ENCODE results near the gene HTT. TPM values are rescaled to one million over a fixed set of nuclear protein-coding genes. Genes with fewer than 3 reads are reported as not detected.

Gene HTT
- polyA plus RNA-seq, 1 donor (not counting 4 experiments of a cell fraction or from before 2014, with no cell fraction given): 16.2 TPM

DNA sequence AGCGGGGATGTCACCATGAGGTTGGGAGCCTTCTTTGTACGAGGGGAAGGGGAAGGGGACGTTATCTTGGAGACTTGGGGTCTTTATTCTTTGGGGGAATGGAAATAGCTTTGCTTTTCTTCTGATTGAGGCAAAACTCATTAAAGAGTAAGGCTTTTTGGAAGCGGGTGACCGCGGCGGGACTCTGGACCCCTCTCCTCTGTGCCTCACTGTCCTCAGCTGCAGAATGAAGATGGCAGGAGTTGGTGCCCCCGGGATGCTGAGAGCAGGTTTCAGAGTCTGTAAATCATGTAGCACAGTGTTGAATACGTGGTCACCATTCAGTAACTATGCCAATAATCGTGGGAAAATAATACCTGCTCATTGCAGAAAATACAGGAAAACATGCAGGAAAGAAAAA lies 32.3 kb upstream of the HTT start:
- H3K9me3 ChIP-seq (ENCODE audit: control insufficient read depth, low read depth, low read length): no peaks in the 10 kb centered on the region
- H3K79me2 ChIP-seq (ENCODE audit: control insufficient read depth, insufficient read depth, low read length): no peaks in the 10 kb centered on the region
- TF ChIP-seq EZH2 (IDR thresholded peaks at IDR 0.05; ENCODE audit: low read length): no peak
- TF ChIP-seq, protein P1, sequence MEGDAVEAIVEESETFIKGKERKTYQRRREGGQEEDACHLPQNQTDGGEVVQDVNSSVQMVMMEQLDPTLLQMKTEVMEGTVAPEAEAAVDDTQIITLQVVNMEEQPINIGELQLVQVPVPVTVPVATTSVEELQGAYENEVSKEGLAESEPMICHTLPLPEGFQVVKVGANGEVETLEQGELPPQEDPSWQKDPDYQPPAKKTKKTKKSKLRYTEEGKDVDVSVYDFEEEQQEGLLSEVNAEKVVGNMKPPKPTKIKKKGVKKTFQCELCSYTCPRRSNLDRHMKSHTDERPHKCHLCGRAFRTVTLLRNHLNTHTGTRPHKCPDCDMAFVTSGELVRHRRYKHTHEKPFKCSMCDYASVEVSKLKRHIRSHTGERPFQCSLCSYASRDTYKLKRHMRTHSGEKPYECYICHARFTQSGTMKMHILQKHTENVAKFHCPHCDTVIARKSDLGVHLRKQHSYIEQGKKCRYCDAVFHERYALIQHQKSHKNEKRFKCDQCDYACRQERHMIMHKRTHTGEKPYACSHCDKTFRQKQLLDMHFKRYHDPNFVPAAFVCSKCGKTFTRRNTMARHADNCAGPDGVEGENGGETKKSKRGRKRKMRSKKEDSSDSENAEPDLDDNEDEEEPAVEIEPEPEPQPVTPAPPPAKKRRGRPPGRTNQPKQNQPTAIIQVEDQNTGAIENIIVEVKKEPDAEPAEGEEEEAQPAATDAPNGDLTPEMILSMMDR (optimal IDR thresholded peaks at IDR 0.05 in 1 of 3, IDR thresholded peaks at IDR 0.05 in 1 of 3, conservative IDR thresholded peaks at IDR 0.05 in 1 of 3; ENCODE audit: extremely low read depth in 1 of 3, insufficient read depth in 2 of 3, low read length in 3 of 3): no peak
- no peak overlapping the region for H3K27ac ChIP-seq (ENCODE audit: control insufficient read depth, insufficient read depth, low read length)
- peaks cover 27% of the 10 kb centered on the region for H3K4me1 ChIP-seq (ENCODE audit: control insufficient read depth, extremely low read depth, insufficient read depth, low read length)
- H3K36me3 ChIP-seq (ENCODE audit: control insufficient read depth in 2 of 2, extremely low read depth in 1 of 2, insufficient read depth in 2 of 2, low read length in 2 of 2): no peaks in the 10 kb centered on the region
- FAIRE-seq (no peak), DNase-seq (ENCODE audit: low read depth, low spot score) (no peak)
- H3K4me2 ChIP-seq (ENCODE audit: control insufficient read depth, extremely low read depth, insufficient read depth, low read depth, low read length): peak overlapping the region; percentile 80
- H4K20me1 ChIP-seq (ENCODE audit: control insufficient read depth, extremely low read depth, insufficient read depth, low read length): no peaks in the 10 kb centered on the region
- H3K4me3 ChIP-seq (ENCODE audit: control insufficient read depth in 2 of 3, extremely low read depth in 1 of 3, insufficient read depth in 2 of 3, low read depth in 1 of 3, low read length in 3 of 3): peak overlapping the region in 1 of 3 experiments; percentile 65
- H2AFZ ChIP-seq (ENCODE audit: control insufficient read depth, low read length): peak overlapping the region; percentile 85
- no peaks in the 10 kb centered on the region for H3K9me1 ChIP-seq (ENCODE audit: control insufficient read depth, extremely low read depth, insufficient read depth, low read length)
- H3K27me3 ChIP-seq (ENCODE audit: control insufficient read depth, extremely low read depth, insufficient read depth, low read length): peaks cover 10% of the 10 kb centered on the region
- peak overlapping the region; percentile 71 for H3K9ac ChIP-seq (ENCODE audit: control insufficient read depth, extremely low read depth, insufficient read depth, low read length)
- dilution Hi-C loops (cut with MboI; ENCODE audit: extremely low pct_ligation_motif_present, low sequenced_read_pairs): no loop called here

DNA sequence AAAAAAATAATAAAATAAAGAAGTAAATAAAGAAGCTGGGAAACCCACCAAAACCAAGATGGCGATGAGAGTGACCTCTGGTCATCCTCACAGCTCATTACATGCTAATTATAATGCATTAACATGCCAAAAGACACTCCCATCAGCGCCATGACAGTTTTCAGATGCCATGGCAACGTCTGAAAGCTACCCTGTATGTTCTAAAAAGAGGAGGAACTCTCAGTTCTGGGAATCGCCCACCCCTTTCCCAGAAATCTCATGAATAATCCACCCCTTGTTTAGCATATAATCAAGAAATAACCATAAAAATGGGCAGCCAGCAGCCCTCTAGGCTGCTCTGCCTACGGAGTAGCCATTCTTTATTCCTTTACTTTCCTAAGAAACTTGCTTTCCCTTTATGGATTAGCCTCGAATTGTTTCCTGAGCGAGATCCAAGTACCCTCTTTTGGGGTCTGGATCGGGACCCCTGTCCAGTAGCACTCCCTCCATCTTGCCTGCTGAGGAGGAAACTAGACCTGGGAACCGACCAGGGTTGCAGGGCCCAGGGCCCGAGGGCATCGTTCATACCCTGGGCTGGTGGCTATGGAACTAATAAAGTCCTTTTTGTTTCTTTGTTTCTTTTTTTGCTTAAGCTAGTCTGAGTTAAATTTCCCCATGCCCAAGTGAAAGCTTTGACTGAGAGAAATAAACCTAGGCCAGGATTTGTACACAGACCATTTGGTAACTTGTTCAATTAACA lies 31.0 kb upstream of the HTT start:
- H3K9me1 ChIP-seq (ENCODE audit: control insufficient read depth, extremely low read depth, insufficient read depth, low read length): no peaks in the 10 kb centered on the region
- H3K4me3 ChIP-seq (ENCODE audit: control insufficient read depth in 2 of 3, extremely low read depth in 1 of 3, insufficient read depth in 2 of 3, low read depth in 1 of 3, low read length in 3 of 3): no peak overlapping the region
- H3K27me3 ChIP-seq (ENCODE audit: control insufficient read depth, extremely low read depth, insufficient read depth, low read length): peaks cover 7% of the 10 kb centered on the region
- dilution Hi-C loops (cut with MboI; ENCODE audit: extremely low pct_ligation_motif_present, low sequenced_read_pairs): no loop called here
- peaks cover 17% of the 10 kb centered on the region for H3K4me1 ChIP-seq (ENCODE audit: control insufficient read depth, extremely low read depth, insufficient read depth, low read length)
- no peaks in the 10 kb centered on the region for H3K36me3 ChIP-seq (ENCODE audit: control insufficient read depth in 2 of 2, extremely low read depth in 1 of 2, insufficient read depth in 2 of 2, low read length in 2 of 2)
- H2AFZ ChIP-seq (ENCODE audit: control insufficient read depth, low read length): no peak overlapping the region
- no peak overlapping the region for H3K4me2 ChIP-seq (ENCODE audit: control insufficient read depth, extremely low read depth, insufficient read depth, low read depth, low read length)
- DNase-seq (ENCODE audit: low read depth, low spot score) (no peak), FAIRE-seq (no peak)
- no peaks in the 10 kb centered on the region for H3K79me2 ChIP-seq (ENCODE audit: control insufficient read depth, insufficient read depth, low read length)
- no peak overlapping the region for H3K27ac ChIP-seq (ENCODE audit: control insufficient read depth, insufficient read depth, low read length)
- TF ChIP-seq, protein P1 (optimal IDR thresholded peaks at IDR 0.05 in 1 of 3, IDR thresholded peaks at IDR 0.05 in 1 of 3, conservative IDR thresholded peaks at IDR 0.05 in 1 of 3; ENCODE audit: extremely low read depth in 1 of 3, insufficient read depth in 2 of 3, low read length in 3 of 3): no peak
- no peak for TF ChIP-seq EZH2 (IDR thresholded peaks at IDR 0.05; ENCODE audit: low read length)
- no peaks in the 10 kb centered on the region for H3K9me3 ChIP-seq (ENCODE audit: control insufficient read depth, low read depth, low read length)
- no peak overlapping the region for H3K9ac ChIP-seq (ENCODE audit: control insufficient read depth, extremely low read depth, insufficient read depth, low read length)
- no peaks in the 10 kb centered on the region for H4K20me1 ChIP-seq (ENCODE audit: control insufficient read depth, extremely low read depth, insufficient read depth, low read length)
